GM18519 (cell line): Measurements from ENCODE around the gene SDK1.
"Not testable (repeated sequence)": the region's sequence is repeated elsewhere in the genome, so short reads cannot be mapped to it uniquely, and the experiment has no call there.

Experiments
- ATAC-seq: cut with Tn5 transposase; IDR thresholded peaks from one replicate; pipeline ENCODE4 v1.9.1; 2021; ENCODE audit warnings: mild to moderate bottlenecking, moderate library complexity; ENCODE audit not compliant: unreplicated experiment, low FRiP score

The SDK1 gene

DNA sequence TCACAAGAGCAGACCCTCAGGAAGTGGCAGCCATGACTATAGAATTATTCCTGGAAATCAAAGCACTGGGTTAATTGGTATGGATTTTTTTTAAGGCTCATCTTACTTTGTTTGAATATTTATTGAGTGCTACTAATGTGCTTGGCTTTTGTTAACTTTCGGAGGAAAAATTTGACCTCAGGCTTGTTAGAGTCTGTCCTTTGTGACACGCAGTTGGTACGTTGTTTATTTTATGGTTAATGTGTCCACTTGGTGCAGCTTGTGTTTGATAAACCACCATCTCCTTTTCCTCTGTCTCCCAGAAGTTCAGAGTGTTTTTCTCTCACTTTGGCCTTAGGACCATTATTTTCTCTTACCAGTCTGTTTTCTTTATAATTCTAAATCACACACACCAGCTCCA is 268.6 kb downstream of the SDK1 start:
- ATAC-seq, result no peak

DNA sequence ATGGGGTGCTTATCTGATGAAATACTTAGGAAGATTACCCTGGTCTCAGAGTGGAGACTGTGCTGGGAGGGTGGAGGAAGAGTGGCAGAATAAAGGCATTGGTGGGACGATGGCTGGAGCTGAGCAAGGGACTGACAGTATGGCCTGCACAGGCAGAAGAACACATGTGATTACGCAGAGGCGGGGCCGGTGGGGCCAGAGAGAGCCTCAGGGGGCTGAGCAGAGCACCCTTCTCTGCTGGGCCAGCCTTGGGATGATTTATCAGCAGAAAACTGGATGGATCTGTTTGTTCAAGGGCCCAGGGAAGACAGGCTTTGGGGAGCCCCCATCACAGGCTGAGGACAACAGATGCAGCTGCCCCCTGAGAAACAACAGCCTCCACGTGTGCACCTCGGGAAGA is 272.1 kb downstream of the SDK1 start:
- no peak for ATAC-seq

DNA sequence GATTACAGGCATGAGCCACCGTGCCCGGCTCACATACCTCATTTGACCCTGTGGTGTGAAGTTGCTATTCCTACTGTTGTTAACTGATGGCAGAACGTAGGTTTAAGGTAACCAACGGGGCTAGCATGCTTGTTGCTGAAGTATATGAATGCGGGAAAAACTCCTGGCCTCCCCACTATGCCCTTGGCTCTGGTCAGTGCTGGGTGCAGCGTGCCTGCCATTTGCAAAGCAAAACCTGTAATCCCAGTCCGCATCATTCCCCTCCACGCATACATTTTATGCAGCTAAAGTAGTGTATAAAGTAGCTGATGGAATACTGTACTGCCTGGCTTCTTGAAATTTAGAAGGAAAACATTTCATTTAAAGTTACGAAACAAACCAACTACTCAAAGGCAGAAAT is 273.3 kb downstream of the SDK1 start:
- no peak for ATAC-seq

- ATAC-seq, result no peak
Measured at GRCh38 chr7:3575753-3576531, 274.9 kb downstream of the SDK1 start.

DNA sequence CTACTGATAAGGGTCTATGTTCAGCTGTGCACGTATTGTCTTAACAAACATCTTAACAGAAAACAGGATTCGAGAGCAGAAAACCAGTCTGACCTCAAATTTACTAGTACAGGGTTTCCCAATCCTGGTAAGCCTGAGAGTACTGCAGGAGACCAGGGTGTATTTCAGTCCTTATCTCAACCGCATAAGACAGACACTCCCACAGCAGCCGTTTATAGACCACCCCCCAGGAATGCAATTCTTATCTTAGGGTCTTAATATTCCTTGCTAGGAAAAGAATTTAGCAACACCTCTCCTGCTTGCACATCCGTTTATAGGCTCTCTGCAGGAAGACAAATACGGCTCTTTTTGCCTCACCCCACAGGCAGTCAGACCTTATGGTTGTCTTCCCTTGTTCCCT is 277.3 kb downstream of the SDK1 start:
- no peak for ATAC-seq

DNA sequence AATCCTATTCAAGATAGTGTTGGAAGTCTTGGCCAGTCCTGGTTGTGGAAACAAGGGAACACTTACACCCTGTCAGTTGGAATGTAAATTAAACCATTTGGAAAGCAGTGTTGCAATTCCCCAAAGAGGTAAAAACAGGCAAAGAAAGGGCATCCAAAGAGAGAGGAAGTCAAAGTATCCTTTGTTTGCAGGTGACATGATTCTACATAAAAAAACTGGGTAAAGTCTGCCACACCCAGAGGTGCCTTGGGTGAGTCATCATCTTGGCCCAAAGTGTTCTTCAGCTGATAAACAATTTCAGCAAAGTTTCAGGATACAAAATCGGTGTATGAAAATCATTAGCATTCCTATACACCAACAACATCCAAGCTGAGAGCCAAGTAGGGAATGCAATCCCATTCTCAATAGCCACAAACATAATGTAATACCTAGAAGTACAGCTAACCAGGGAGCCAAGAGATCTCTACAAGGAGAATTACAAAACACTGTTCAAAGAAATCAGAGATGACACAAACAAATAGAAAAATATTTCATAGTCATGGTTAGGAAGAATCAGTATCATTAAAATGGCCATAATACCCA is 278.7 kb downstream of the SDK1 start:
- ATAC-seq, result no peak

- not testable (repeated sequence) for ATAC-seq
Measured at GRCh38 chr7:3582145-3582544, 281.1 kb downstream of the SDK1 start.

GRCh38 chr7:3585826-3586225 is 284.8 kb downstream of the SDK1 start:
- no peak for ATAC-seq

- no peak for ATAC-seq
Measured at GRCh38 chr7:3588341-3588740, 287.3 kb downstream of the SDK1 start.

GRCh38 chr7:3589752-3590151 is 288.7 kb downstream of the SDK1 start:
- no peak for ATAC-seq

DNA sequence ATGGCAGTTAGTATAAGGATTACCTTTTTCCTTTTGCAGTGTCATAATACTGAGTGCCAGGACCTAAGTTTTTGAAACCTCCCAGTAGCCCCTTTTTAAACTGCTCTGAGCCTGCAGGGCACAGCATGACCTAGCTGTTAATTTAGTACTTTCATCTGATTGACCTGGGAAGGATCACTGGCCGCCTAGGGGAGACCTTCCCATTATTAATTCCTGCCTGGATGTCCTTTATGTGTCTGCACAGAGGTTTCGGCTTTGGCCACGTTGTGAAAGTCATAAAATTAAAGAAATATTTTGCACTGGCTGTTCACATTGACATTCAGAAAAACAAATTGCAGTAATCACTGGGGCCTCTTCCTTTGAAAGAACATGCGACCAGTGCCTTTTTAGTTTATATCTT is 290.2 kb downstream of the SDK1 start:
- no peak for ATAC-seq

- no peak for ATAC-seq
Measured at GRCh38 chr7:3591944-3592343, 290.9 kb downstream of the SDK1 start.

DNA sequence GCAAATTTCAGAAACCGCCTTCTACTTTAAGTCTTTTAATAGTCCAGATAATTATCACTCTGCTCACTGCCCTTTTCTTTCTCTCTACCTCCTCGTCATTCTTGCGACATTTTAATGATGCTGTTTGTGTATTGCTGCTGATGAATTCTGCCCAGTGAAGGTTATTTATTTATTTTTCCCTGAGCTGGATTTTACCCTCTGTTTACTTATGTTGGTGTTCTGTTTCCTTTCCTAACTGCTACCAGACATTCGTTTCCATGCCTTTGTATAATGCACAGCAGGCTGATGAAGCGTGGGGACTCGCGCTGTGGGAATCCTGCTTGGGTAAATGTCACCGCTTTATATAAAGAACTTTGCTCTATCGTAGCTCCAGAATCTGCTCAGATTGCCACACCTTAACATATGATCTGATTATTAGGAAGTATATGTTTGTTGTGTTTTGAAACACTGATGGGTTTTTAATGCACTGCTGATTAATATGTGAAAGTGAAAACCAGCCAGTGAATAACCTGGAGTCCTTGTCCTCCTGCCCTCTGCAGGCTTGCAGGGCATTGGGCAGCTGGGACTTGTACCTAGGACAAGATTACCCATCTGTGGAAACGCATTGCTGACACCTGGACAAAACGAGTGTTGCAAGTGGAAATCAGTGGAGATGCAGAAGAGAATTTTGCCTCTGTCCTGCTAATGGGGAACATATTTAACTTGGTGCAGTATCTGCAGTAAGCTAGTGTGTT is 291.5 kb downstream of the SDK1 start:
- no peak for ATAC-seq

GRCh38 chr7:3594901-3595300 is 293.8 kb downstream of the SDK1 start:
- ATAC-seq, result no peak

- no peak for ATAC-seq
Measured at GRCh38 chr7:3598854-3599253, 297.8 kb downstream of the SDK1 start.

GRCh38 chr7:3605222-3605621 is 304.2 kb downstream of the SDK1 start:
- ATAC-seq, result no peak

- no peak for ATAC-seq
Measured at GRCh38 chr7:3606436-3606835, 305.4 kb downstream of the SDK1 start.

- no peak for ATAC-seq
Measured at GRCh38 chr7:3607847-3608246, 306.8 kb downstream of the SDK1 start.

- ATAC-seq, result no peak
Measured at GRCh38 chr7:3616306-3616705, 315.3 kb downstream of the SDK1 start.

GRCh38 chr7:3630081-3630480 is 329.0 kb downstream of the SDK1 start:
- no peak for ATAC-seq

GRCh38 chr7:3634396-3634795 is 333.3 kb downstream of the SDK1 start:
- no peak for ATAC-seq
